Neural crest cell (in vitro differentiated cells): Measurements from ENCODE around the gene TRIL. TPM values are rescaled to one million over a fixed set of nuclear protein-coding genes. Genes with fewer than 3 reads are reported as not detected.

Experiments
- DNase-seq: peaks from one replicate; pipeline ENCODE4 v3.0.0; 2021; ENCODE audit warnings: low read depth, mixed read lengths, low spot score
- H3K27ac Mint-ChIP-seq: one replicate; pipeline ENCODE4 v1.8.0; 2021; ENCODE audit warnings: mild to moderate bottlenecking, mixed read lengths; ENCODE audit not compliant: unreplicated experiment
- H3K27me3 Mint-ChIP-seq: 2 replicates; pipeline ENCODE4 v1.8.0; 2021; ENCODE audit warnings: low read depth, mild to moderate bottlenecking, mixed read lengths
- H3K36me3 Mint-ChIP-seq: 2 replicates; pipeline ENCODE4 v1.8.0; 2021; ENCODE audit warnings: low read depth, mild to moderate bottlenecking, mixed read lengths
- H3K4me1 Mint-ChIP-seq: 2 replicates; pipeline ENCODE4 v1.8.0; 2021; ENCODE audit warnings: mixed read lengths
- H3K4me3 Mint-ChIP-seq: one replicate; pipeline ENCODE4 v1.8.0; 2021; ENCODE audit warnings: mild to moderate bottlenecking, mixed read lengths
- H3K9me3 Mint-ChIP-seq: 2 replicates; pipeline ENCODE4 v1.8.0; 2021; ENCODE audit warnings: mixed read lengths
- total RNA-seq: library from RNA; stranded (reverse); gene quantifications from 2 replicates; pipeline ENCODE4 v1.2.1, GENCODE V29; 2021
- TF ChIP-seq, protein P1 (sequence below): fragments of 200-600 bp; sonication (generic); conservative IDR thresholded peaks from 2 replicates; pipeline ENCODE4 v1.5.0; 2021; ENCODE audit warnings: antibody characterized with exemption, mild to moderate bottlenecking

The TRIL gene
- total RNA-seq, 1 donor from 2014 or later: 60.7 TPM

DNA sequence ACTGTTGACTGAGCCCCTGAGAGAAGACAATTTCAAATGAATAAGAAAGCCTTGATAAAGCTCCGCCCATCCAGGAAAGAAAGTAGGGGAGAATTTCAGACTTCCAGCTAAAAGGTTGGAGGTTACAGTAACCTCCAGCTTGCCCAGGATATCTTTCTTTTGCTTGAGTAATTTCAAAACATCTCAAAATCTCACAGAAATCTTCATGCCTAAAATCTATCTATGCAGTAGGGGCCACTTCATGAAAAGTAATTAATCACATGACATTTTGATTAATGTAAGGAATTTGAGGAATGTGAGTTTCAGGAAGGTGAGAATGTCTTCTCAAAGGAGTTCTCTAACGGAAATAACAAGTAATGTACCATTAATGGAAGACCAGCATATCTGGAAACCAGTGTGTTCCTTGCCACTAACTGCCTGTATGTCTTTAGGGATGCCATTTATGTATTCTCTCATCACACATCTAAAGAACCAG, 24.2 kb downstream of the TRIL start:
- Mint-ChIP-seq H3K36me3 (no peaks in the 10 kb centered on the region), H3K9me3 (no peaks in the 10 kb centered on the region), H3K4me1 (peaks cover 18% of the 10 kb centered on the region), H3K27me3 (no peaks in the 10 kb centered on the region), H3K4me3 (no peak overlapping the region), H3K27ac (peak overlapping the region; percentile 23)
- no peak for DNase-seq
- TF ChIP-seq, protein P1, sequence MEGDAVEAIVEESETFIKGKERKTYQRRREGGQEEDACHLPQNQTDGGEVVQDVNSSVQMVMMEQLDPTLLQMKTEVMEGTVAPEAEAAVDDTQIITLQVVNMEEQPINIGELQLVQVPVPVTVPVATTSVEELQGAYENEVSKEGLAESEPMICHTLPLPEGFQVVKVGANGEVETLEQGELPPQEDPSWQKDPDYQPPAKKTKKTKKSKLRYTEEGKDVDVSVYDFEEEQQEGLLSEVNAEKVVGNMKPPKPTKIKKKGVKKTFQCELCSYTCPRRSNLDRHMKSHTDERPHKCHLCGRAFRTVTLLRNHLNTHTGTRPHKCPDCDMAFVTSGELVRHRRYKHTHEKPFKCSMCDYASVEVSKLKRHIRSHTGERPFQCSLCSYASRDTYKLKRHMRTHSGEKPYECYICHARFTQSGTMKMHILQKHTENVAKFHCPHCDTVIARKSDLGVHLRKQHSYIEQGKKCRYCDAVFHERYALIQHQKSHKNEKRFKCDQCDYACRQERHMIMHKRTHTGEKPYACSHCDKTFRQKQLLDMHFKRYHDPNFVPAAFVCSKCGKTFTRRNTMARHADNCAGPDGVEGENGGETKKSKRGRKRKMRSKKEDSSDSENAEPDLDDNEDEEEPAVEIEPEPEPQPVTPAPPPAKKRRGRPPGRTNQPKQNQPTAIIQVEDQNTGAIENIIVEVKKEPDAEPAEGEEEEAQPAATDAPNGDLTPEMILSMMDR: no peak

DNA sequence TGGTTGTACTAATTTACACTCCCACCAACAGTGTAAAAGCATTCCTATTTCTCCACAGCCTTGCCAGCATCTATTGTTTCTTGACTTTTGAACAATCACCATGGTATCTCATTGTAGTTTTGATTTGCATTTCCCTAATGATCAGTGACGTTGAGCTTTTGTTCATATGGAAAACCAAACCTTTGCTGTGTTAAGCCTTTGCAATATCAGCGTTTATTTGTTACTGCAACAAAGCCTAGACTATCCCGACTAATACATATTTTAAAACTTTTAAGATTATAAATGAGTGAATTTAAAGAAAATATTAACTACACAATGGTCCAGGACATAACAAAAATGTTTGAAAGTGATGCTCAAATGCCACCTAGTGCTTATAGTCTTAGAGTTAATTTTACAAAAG, 26.6 kb downstream of the TRIL start:
- Mint-ChIP-seq H3K36me3 (no peaks in the 10 kb centered on the region), H3K4me1 (peaks cover 27% of the 10 kb centered on the region), H3K27me3 (peaks cover 4% of the 10 kb centered on the region), H3K9me3 (no peaks in the 10 kb centered on the region), H3K4me3 (no peak overlapping the region), H3K27ac (no peak overlapping the region)
- no peak for DNase-seq
- TF ChIP-seq, protein P1: no peak

DNA sequence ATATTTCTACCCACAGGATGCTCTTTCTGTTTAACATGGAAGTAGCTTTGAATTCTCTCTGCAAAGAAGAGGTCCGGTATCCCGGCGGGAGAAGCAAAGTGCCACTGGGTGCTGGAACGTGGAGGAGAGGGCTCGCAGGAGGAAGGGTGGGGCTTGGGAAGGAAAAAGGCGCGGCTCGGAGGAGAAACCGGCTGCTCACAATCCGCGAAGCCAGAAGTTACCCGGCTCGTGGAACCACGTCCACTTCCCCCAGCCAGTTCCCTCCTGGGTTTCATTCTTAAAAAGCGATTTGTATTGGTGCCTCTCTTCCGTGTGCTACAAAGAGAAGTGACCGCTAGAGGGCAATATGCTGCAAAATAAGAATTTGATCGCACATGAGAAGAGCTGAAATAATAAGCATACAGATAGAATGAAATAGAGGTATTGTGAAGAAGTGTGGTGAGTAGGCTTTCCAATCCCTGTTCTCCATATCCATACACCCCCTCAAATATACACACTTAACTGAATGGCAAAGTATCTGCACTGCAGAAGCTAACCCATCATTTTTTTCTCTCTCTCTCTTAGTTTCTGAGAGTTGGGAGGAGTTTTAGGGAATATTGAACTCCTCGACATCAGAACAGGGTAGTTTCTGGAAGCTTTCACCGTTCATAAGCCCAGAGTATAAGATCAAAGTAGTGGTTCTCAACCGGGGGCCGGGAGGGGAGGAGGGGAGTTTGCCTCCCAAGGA, 31.1 kb downstream of the TRIL start:
- peak; percentile 53 for DNase-seq
- peaks cover 27% of the 10 kb centered on the region for H3K4me1 Mint-ChIP-seq
- H3K27ac Mint-ChIP-seq: peak overlapping the region; percentile 50
- H3K9me3 Mint-ChIP-seq: no peaks in the 10 kb centered on the region
- H3K36me3 Mint-ChIP-seq: no peaks in the 10 kb centered on the region
- peak overlapping the region; percentile 85 for H3K4me3 Mint-ChIP-seq
- TF ChIP-seq, protein P1: peak; percentile 91
- peaks cover 20% of the 10 kb centered on the region for H3K27me3 Mint-ChIP-seq

DNA sequence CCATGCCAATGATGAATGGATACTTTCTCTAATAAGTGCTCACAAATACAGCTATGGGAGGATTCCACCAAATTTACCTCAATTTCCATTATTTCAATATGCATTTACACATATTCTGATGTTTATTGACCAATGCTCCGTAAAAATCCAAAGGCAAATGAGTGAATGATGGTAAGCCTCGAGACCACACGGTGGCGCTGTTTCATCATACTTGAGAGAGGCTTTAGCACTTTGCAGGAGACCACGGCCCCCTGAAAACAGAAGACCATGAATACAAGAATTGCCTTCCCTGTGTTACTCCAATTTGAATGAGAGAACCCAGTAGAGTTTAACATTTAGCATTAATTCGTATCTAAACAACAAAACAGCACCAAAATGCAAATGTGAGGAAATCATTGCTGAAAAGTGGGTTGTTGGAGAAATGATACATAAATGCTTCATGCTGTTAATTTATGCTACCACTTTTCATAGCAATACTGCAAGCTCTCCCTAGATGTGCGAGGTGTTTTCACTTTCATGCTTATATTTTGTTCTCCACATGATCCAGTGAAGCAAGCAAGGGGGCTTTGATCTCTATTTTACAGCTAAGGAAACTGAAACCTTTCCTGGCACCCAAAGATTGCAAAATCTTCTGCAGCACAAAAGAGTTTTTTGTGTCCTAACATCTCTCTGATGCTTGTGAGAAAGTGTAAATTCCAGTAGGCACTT, 35.4 kb downstream of the TRIL start:
- TF ChIP-seq, protein P1: peak; percentile 95
- Mint-ChIP-seq H3K9me3 (no peaks in the 10 kb centered on the region), H3K27me3 (peaks cover 20% of the 10 kb centered on the region), H3K4me3 (no peak overlapping the region), H3K36me3 (no peaks in the 10 kb centered on the region), H3K4me1 (peaks cover 59% of the 10 kb centered on the region), H3K27ac (no peak overlapping the region)
- peak; percentile 75 for DNase-seq

DNA sequence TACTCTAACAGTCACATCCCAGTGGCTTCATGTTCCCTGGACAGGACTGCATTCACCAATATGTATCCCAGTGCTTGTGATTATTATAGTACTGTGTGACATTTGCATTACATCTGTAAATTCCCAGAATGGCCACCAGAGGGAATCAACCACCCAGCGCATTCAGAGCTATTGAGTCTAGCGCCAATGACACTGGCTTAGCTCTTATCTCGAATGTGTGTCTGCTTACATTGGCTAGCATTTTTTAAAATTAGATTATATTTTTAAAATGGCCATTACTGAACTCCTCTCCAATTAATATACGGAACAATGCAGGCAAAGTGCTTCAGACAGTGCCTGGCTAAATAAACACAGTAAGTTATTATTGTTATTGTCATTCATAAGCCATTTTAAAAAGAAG, 36.3 kb downstream of the TRIL start:
- Mint-ChIP-seq H3K27ac (no peak overlapping the region), H3K4me3 (no peak overlapping the region), H3K4me1 (peaks cover 53% of the 10 kb centered on the region), H3K9me3 (no peaks in the 10 kb centered on the region), H3K27me3 (peaks cover 18% of the 10 kb centered on the region), H3K36me3 (no peaks in the 10 kb centered on the region)
- TF ChIP-seq, protein P1: peak; percentile 85
- DNase-seq: peak; percentile 46
